ENCODE data around the gene MTCP1.

The MTCP1 gene, protein sequence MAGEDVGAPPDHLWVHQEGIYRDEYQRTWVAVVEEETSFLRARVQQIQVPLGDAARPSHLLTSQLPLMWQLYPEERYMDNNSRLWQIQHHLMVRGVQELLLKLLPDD

DNA sequence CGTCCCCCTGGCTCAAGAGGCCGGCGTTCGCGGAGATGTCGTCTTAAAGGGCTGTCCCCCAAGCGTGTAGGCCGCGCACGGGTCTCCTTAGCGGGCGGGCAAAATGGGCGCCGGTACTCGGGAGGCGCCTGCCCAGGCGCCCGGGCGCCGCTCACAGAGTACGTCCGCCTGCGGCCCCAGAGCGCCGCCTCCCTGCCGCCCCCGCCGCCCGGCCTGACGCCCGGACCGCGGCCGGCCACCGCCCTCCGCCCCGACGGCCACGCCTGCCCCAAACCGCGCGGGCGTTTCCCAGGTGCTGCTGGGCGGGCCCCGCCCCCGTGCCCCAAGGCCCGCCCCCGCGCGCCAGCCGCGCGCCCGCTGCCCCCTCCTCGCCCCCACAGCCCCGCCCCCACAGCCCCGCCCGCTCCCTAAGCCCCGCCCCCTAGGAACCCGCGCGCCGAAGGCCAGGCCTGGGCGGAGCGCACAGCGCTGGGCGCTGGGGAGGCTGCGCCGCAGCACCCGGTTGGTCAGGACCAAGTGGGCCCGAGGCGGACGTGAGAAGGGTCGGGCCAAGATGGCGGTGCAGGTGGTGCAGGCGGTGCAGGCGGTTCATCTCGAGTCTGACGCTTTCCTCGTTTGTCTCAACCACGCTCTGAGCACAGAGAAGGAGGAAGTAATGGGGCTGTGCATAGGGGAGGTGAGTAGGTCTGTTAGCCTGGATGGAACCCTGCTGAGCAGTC is at the start of gene MTCP1, which contains the start of the genes BRCC3 and CMC4:
Gene MTCP1, minus strand, starts transcription at position 162 of the 719 bp plus-strand sequence. CDS start 5,126 bp downstream, outside the sequence.
Gene BRCC3, plus strand, starts transcription at position 534 of the 719 bp plus-strand sequence. Its CDS starts 20 bp downstream, at position 554.
Gene CMC4, minus strand, starts transcription at position 162 of the 719 bp plus-strand sequence. CDS start 7,113 bp downstream, outside the sequence.
- DNase-seq, result peak; percentile 82

DNA sequence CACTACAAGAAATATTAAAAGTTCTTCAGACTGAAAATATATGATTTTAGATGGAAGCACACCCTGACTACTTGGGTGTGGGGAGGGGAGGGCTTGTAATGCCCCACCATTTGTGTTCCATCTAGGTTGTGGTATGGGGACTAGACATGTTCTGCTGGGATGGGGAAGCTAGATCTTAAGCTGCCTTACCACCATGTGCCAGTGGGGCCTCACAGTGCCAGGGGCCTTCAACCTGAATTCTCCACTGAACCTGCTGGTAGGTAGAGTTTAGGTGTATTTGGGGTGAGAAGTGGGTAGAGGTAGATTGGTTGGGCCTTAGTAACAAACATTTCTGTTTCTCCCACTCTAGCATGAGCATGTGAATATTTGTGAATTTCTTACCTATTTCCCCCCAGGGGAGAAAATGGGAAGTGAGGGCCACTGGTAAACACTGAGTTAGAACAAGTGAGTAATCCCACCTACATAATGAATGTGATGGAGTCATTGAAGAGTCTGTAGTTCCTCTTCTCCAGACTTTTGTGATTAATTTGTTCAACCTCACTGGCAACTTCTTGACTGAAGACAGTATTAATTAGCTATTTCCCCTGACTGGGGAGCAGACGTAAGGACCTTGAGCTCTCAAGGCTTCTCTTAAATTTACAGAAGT is 44.4 kb upstream of the MTCP1 start:
- no peak for DNase-seq

DNA sequence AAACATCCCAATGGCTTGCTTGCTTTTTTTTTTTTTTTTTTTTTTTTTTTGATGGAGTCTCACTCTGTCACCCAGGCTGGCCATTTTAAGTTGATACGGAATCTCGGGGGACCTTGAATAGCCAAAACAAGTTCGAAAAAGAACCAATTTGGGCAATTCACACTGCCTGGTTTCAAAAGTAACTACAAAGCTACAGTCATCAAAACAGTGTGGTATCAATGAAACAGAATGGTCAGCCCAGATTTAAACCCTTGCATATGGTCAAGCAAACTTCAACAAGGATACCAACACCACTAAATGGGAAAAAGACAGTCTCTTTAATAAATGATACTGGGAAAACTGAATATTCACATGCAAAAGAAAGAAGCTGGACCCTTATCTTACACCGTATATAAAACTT is 42.2 kb upstream of the MTCP1 start:
- DNase-seq, result no peak

DNA sequence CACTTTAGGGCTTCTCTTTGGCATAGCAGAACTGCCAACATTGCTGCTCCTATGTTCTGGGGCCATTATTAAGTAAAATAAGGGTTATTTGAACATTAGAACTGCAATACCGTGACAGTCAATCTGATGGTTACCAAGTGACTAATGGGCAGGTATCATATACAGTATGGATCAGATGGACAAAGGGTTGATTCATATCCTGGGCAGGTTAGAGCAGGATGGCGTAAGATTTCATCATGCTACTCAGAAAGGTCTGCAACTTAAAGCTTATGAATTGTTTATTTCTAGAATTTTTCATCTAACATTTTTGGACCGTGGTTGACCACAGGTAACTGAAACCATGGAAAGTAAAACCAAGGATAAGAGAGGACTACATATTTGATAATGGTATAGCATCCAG is 41.2 kb upstream of the MTCP1 start:
- no peak for DNase-seq

DNA sequence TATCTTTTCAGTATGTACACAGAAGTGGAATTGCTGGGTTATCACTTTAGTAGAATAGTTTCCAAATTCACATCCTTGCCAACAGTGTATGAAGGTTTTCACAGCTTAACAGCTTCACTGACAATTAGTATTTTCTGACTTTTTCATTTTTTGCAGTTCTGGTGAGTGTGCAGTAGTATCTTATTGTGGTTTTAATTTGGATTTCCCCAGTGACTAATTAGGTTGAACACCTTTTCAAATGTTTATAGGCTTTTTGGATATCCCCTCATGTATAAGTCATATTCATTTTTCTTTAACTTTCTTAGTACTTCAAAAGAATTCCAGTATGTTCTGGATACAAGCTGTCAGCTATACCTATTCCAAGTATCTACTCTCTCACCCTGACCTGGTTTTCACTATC is 37.5 kb upstream of the MTCP1 start:
- DNase-seq, result no peak

DNA sequence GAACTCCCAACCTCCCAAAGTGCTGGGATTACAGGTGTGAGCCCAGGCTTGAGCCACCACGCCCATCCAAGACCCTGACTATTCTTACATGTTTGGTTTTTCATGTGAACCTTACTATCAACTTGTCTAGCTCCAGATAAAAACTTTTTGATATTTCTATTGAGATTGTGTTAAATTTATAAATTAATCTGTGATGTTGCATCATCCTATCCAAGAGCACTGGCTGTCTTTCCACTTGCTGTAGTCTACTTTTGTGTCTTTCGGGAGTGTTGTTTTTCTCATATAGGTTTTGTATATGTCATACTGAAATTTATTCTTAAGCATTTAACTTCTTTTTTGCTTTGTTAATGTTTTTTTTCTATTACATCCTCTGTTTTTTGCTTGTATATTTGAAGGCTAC is 35.0 kb upstream of the MTCP1 start:
- DNase-seq, result no peak

DNA sequence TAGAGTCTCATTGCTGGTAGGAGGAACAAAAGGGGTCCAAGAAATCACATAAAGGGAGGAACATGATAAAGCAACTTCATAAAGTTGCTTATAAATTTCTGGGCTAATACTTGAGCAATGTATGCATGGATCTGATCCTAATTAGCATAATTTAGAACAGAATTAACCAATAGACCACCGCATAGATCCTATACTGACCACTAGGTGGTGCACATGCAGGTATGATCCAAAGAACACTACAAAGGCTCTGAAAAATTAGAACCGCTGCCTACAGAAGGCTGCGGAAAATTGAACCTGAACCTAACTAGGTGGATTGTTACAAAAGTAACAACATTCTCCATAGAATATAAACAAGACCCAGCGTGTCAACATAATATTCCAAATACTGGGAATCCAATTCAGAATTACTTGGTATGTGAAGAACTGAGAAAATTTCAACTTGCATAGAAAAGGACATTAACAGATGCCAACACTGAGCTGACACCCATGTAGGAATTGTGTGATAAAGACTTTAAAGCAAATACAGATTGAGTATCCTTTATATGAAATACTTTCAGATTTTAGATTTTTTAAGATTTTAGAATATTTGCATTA is 23.6 kb upstream of the MTCP1 start:
- DNase-seq, result peak; percentile 6

DNA sequence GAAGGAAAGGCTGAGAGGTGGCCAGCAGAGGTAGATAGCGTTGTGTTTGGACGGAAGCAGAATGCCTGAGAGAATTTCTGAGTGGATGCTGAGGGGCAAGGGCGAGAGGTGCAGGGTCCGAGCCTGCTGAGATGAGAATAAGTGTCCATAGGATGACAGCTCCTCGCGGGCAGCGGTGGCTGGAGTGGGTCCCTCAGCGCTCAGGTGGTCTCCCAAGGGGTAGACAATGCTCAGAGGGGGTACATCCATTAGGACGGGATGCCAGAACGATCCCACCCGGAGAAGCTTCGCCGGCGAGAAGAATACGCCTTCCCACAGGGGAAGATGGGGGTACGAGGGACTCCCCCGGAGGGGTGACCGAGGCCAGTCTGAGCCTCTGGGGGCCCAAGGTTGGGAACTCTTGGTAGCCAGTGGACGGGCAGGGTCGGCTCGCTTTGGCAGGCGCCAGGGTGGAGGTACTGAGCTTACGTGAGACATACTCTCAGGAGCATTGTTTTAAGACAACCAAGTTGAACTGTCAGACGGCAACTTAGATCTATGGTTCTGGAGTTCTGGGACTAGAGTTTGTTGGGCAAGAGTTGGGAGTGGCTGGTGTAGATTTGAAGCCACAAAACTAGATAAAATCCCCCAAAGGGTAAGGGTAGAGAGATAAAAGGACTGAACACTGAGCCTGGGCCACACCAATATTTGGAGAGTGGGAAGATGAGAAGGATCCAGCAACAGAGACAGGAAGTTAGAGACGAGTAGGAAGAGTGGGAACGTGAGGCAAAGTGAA is 16.2 kb upstream of the MTCP1 start:
- no peak for DNase-seq

DNA sequence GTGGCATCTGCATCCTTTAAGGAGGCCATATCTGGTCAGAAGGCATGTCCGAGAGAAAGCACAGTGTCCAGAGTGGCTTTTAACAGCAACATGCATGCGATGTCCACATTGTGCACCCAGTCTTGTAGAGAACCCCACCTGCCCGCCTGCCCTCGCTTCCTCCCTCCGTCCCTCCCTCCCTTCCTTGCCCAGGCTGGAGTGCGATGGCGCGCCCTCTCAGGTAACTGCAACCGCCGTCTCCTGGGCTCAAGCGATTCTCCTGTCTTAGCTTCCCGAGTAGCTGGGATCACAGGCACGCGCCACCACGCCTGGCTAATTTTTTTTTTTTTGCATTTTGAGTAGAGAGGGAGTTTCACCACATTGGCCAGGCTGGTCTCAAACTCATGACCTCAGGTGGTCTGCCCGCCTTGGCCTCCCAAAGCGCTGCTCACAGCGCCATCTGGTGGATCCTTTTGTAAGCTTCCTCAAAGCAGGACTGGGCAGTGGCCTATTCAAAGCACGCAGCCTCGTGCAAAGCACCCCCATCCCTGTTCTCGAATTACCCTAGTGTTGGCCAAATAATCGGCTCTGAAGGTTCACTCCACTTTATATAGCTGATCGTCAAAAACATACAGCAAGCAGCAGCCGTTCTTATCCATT is 15.4 kb upstream of the MTCP1 start:
- DNase-seq, result no peak

DNA sequence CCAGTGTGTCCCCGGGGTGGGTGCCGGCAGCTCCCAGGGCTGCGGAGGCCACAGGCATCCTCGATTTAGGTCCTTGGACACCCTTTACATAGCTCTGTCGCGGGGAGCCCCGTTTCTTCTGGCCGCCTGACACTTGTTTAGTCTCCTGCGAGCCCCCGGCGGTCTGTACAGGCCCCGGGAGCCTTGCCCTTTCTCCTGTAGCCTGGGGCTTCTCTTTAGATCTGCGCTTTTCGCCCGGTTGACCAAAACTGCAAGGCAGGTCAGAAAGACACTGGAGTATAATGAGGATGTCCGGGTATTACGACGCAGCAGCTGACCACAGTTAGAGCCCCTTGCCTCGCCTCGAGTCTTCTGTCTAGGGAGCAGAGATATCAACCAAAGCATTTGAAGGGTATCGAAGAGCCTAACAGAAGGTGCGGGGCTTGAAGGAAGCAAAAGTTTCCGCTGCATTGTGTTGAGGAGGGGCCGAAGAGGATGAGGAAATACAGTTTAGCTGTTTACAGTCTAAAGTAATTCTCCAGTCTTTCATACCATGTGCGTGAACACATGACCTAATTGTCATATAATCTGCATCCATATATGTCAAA is 851 bp upstream of the MTCP1 start:
- no peak for DNase-seq

DNA sequence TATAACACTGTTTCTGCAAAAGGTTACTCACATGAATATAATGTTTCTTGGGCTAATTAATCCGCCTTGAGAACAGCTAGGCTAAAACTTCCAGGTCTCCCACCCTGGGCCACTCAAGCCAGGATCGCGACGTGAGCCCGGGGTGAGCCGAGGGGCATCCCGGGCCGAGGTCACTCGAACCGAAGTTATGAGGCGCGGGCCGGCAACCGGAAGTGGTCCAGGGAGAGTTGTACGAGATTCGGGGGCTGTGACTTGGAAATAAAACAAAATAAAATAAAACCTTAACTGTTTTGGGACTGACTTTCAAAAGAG is 317 bp downstream of the MTCP1 start:
- DNase-seq, result no peak

DNA sequence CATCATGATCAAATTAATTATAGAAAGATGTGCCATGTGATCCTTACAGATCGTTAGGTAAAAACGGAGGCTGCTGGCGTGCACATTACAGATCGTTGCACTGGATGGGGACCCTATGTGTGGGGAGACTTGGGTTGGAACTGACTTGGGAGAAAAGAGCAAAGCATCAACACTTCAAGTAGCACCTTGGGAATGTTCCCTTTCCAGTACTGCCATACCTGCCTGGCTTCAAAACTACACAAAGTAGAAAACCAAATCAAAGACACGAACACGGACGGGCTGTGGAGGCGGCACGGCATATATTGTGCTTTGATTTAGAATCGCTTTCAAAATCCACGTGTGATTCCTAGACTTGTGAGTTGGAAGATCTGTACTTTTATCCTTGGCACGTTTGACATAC is 898 bp downstream of the MTCP1 start:
- DNase-seq, result no peak

DNA sequence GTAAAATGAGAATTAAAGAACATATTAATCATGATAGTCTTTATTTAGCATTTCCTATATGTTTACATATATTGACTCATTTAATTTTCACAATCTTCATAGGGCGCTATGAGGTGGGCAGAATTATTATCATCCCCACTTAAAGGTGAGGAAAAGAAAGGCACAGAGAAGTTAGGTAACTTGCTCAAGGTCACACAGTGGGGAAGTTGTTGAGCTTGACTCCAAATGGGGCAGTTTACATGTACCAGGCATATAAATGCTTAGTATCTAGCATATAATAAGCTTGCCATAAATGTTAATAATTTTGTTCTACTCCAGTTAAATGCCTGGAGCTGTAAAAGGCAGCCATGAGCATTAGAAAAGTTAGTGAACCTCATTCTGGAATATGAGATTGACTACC is 1.5 kb downstream of the MTCP1 start:
- no peak for DNase-seq

DNA sequence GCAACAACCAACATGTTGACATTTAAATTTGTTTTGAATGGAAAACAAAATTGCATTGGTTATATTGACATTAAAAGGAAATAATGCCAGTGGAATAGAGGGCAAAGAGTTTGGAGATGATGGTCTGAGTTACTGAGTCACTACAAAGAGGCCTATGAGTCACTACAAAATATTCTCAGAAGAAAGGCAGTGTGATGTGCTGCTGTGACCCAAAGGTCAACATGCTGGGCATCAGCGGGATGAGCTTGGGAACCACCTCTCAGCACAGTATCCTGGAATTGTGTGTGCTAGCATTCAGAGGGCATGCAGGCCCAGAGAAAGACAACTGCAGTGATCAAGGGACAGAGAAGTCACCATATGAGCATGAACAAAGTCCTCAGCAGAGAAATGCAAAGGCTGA is 2.8 kb downstream of the MTCP1 start:
- no peak for DNase-seq

DNA sequence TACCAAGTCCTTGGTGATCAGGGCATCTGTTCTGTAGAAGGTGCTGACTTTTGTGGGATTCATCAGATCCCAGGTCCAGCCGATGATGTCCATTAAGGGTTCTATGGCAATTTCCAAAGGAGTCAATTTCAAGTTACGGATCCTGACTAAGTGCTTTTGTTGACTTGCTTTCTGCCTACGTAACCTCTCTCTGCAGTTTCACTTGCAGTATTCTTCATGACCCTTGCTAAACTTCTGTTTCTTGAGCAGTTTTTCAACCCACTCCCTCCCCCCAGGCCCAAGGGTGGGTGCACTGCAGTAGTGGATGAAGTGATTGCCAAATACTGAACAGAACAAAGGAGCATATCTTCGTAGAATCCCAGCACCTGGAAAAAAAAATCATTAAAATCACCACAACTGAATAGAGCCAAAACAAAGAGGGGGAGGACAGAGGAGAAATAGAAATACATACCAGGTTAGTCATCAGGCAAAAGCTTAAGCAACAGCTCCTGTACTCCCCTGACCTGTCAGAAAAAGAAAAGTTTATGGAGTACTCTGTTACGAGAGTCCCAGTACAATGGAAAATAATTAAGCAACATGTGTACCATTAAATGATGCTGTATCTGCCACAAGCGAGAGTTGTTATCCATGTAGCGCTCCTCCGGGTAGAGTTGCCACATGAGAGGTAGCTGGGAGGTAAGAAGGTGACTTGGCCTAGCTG is 5.8 kb downstream of the MTCP1 start:
- no peak for DNase-seq

DNA sequence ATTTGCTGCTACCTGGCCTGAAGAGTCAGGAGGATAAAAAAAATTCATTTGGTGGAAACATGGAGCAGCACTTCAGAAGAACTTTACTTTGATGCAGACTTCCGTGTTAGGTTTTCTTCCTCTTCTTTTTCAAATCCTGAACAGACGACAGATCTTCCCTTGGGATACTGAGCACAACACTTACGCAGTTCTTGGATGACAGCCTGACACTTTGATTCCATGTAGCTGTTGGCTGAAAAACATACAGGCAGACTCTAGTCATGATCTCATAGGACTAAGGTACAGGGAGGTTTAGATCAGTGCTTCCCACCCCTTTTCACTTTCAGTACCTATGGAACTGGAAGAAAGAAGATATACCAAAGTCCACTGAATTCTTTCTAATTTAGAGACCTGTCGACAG is 9.2 kb downstream of the MTCP1 start:
- no peak for DNase-seq

DNA sequence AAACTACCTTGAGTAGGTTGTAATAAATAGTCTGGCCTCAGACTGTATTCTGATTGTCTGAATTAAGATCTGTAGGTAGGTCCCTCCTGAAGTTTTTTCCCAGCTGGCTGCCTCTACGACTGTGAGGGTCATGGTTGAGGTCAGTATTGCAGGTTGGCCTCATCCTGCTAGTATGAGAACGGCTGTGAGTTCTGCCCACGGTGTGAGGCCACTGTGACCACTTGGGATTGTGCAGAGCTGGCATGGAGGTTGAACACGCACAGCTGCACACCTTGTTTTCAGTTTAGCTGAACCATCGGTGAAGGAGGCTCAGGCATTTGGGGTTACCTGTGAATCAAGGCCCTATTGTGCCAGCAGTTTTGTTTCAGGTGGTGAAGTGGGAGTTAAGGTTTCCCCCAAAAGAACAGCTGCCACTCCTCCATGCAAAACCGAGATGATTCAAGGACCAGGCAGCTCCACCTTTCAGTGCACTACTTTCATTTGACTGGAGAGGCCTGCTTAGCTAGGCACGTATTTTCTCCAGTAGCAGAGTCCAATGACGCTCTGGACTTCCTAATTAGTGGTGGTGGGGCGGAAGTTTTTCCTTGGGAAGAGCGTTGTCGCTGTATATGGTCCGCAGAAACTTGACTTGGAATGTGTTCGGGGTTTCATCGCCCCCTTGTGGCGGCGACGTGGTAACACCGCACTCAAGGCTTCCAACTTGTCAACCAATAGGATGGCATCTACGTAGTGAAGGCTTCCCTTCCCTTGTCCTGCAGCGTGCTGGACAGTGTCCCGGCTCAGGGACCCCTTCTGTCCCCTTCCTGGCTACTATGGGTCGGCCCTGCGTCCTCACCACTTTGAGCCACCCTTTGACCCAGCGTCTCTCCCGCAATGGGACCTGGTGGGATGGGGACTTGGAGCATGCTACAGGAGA is 13.8 kb downstream of the MTCP1 start:
- peak; percentile 20 for DNase-seq

DNA sequence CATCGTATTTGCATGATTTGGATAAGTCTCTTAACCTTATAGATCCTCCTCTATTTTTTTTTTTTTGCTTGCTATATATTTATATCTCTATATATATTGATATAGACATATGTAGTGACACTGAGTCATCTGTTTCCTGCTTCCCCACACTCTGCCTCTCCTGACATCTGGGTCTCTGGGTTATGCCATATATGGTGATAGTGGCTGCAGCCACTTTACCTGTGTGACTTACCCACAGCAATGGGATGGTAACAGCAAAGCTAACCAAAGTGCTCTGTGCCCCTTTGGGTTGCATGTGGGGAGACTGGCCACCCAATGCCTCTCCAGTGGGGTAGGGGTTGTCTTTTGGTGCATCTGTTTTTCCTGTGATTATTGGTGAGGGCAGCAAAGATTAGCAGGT is 14.5 kb downstream of the MTCP1 start:
- DNase-seq, result no peak

DNA sequence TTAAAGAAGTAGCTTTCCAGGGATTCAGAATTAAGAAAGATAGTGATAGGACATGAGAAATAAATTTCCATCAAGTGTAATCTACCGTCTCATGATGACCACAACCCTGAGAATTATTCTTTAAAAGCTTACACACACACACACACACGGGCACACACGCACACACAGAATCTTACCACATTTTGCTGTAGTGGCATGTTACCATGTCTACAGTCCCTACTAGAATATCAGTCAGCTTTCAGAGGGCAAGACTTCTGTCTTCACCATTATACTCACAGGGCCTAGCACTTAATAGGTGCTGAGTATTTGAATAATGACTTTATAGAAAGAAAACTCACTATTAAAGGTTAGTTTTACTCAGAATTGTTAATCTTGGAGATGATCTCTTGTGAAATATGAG is 15.4 kb downstream of the MTCP1 start:
- no peak for DNase-seq

DNA sequence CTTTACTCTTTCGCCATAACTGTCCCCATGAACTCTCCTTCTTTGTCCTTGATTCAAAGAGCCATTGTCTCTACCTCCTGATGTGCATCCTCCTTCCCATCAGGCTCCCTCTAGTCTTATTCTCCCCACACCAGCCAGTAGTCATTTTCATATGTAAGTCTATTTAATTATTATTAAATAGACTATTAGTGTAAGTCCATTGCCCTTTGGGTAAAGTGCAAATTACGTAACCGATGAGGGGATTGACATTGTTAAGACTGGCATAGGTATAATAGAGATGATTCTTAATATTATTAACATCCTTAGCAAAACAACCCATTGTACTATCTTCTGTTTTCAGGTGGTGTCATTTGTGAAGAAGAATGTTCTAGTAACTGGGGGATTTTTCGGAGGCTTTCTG is 16.7 kb downstream of the MTCP1 start:
- DNase-seq, result no peak

DNA sequence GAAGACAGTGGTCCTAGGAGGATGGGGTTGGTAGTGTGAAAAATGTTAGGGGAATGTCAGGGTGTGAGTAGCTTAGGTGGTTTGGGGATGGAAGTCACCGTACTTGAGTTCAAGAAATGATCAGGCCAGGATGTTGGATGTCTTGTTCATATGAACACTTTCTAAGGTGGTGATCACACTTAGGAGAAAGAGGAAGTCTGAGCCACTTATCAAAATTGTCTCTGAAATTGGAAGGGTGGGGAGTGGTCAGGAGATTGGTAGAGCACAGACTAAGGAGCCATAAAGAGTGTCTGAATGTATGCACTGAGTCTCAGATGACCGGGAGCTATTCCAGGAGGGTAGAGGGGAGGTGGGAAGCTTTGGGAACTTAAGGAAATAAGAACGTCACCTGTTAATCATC is 17.3 kb downstream of the MTCP1 start:
- no peak for DNase-seq

All from NCI-H1092 (cell line).